Measurements from ENCODE around the gene ROR2.

ROR2 gene

DNA sequence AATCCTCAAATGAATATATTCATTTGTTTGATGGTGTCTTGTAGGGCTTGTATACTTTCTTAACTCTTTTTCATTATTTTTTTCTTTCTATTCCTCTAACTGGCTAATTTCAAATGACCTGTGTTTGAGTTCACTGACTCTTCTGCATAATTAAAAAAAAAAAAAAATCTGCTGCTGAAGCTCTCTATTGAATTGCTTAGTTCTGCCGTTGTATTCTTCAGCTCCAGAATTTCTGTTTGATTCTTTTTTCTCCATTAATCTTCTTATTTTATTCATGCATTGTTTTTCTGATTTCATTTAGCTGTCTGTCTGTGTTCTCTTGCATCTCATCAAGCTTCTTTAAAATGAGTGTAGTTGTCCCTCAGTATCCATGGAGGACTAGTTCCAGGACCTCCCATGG, 244.6 kb downstream of the ROR2 start:
- TF ChIP-seq ZNF565 (CRISPR knock-in tag; conservative IDR thresholded peaks at IDR 0.05; ENCODE audit: low read depth) (no peak), ISL1 (CRISPR knock-in tag; IDR thresholded peaks at IDR 0.05) (no peak), POU6F1 (CRISPR knock-in tag; IDR thresholded peaks at IDR 0.05; ENCODE audit: borderline replicate concordance, low read depth) (no peak)
- no peak for ATAC-seq

- ATAC-seq = no peak
- TF ChIP-seq POU6F1 (CRISPR knock-in tag; IDR thresholded peaks at IDR 0.05; ENCODE audit: borderline replicate concordance, low read depth) (no peak), ZNF70 (CRISPR knock-in tag; IDR thresholded peaks at IDR 0.05) (no peak), BACH2 (CRISPR knock-in tag; IDR thresholded peaks at IDR 0.05; ENCODE audit: borderline replicate concordance) (no peak), ARNTL (CRISPR knock-in tag; IDR thresholded peaks at IDR 0.05; ENCODE audit: borderline replicate concordance, low read depth) (no peak), TSHZ2 (CRISPR knock-in tag; IDR thresholded peaks at IDR 0.05) (no peak), ZNF565 (CRISPR knock-in tag; conservative IDR thresholded peaks at IDR 0.05; ENCODE audit: low read depth) (no peak), RARB (CRISPR knock-in tag; IDR thresholded peaks at IDR 0.05) (no peak), ZFP30 (CRISPR knock-in tag; IDR thresholded peaks at IDR 0.05) (no peak), ZC3H10 (CRISPR knock-in tag; IDR thresholded peaks at IDR 0.05) (no peak), CSDC2 (CRISPR knock-in tag; IDR thresholded peaks at IDR 0.05) (no peak)
- TF ChIP-seq, protein P1, sequence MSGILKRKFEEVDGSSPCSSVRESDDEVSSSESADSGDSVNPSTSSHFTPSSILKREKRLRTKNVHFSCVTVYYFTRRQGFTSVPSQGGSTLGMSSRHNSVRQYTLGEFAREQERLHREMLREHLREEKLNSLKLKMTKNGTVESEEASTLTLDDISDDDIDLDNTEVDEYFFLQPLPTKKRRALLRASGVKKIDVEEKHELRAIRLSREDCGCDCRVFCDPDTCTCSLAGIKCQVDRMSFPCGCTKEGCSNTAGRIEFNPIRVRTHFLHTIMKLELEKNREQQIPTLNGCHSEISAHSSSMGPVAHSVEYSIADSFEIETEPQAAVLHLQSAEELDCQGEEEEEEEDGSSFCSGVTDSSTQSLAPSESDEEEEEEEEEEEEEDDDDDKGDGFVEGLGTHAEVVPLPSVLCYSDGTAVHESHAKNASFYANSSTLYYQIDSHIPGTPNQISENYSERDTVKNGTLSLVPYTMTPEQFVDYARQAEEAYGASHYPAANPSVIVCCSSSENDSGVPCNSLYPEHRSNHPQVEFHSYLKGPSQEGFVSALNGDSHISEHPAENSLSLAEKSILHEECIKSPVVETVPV (CRISPR knock-in tag; IDR thresholded peaks at IDR 0.05) = no peak
These were observed 249.6 kb downstream of the ROR2 start for GRCh38 chr9:91700475-91700874.

GRCh38 chr9:91698266-91698665, 251.8 kb downstream of the ROR2 start:
- no peak for TF ChIP-seq OSR1 (CRISPR knock-in tag; IDR thresholded peaks at IDR 0.05)
- TF ChIP-seq ZNF565 (CRISPR knock-in tag; conservative IDR thresholded peaks at IDR 0.05; ENCODE audit: low read depth) = no peak
- TF ChIP-seq PPARA (CRISPR knock-in tag; IDR thresholded peaks at IDR 0.05; ENCODE audit: borderline replicate concordance) = no peak
- TF ChIP-seq ZNF70 (CRISPR knock-in tag; IDR thresholded peaks at IDR 0.05) = no peak
- TF ChIP-seq CSDC2 (CRISPR knock-in tag; IDR thresholded peaks at IDR 0.05) = no peak
- TF ChIP-seq ESRRG (CRISPR knock-in tag; IDR thresholded peaks at IDR 0.05) = no peak
- TF ChIP-seq ARNTL (CRISPR knock-in tag; IDR thresholded peaks at IDR 0.05; ENCODE audit: borderline replicate concordance, low read depth) = no peak
- TF ChIP-seq TSHZ2 (CRISPR knock-in tag; IDR thresholded peaks at IDR 0.05) = no peak
- no peak for TF ChIP-seq TOX (CRISPR knock-in tag; IDR thresholded peaks at IDR 0.05; ENCODE audit: borderline replicate concordance)
- TF ChIP-seq TCF4 (CRISPR knock-in tag; IDR thresholded peaks at IDR 0.05; ENCODE audit: borderline replicate concordance) = no peak
- no peak for TF ChIP-seq BACH2 (CRISPR knock-in tag; IDR thresholded peaks at IDR 0.05; ENCODE audit: borderline replicate concordance)
- TF ChIP-seq, protein P2, sequence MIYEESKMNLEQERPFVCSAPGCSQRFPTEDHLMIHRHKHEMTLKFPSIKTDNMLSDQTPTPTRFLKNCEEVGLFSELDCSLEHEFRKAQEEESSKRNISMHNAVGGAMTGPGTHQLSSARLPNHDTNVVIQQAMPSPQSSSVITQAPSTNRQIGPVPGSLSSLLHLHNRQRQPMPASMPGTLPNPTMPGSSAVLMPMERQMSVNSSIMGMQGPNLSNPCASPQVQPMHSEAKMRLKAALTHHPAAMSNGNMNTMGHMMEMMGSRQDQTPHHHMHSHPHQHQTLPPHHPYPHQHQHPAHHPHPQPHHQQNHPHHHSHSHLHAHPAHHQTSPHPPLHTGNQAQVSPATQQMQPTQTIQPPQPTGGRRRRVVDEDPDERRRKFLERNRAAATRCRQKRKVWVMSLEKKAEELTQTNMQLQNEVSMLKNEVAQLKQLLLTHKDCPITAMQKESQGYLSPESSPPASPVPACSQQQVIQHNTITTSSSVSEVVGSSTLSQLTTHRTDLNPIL (CRISPR knock-in tag; IDR thresholded peaks at IDR 0.05; ENCODE audit: low read depth) = no peak
- TF ChIP-seq, protein P3, sequence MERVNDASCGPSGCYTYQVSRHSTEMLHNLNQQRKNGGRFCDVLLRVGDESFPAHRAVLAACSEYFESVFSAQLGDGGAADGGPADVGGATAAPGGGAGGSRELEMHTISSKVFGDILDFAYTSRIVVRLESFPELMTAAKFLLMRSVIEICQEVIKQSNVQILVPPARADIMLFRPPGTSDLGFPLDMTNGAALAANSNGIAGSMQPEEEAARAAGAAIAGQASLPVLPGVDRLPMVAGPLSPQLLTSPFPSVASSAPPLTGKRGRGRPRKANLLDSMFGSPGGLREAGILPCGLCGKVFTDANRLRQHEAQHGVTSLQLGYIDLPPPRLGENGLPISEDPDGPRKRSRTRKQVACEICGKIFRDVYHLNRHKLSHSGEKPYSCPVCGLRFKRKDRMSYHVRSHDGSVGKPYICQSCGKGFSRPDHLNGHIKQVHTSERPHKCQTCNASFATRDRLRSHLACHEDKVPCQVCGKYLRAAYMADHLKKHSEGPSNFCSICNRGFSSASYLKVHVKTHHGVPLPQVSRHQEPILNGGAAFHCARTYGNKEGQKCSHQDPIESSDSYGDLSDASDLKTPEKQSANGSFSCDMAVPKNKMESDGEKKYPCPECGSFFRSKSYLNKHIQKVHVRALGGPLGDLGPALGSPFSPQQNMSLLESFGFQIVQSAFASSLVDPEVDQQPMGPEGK (CRISPR knock-in tag; IDR thresholded peaks at IDR 0.05; ENCODE audit: borderline replicate concordance) = no peak
- no peak for TF ChIP-seq ZC3H10 (CRISPR knock-in tag; IDR thresholded peaks at IDR 0.05)
- ATAC-seq = no peak

Measured in SK-N-SH treated with all-trans-retinoic acid at 6 μM for 48 hours (cell line).